Measurements from ENCODE around the gene DAGLA.

DAGLA gene

GRCh38 chr11:61711498-61711897 lies 31.3 kb downstream of the DAGLA start:
- no peak for DNase-seq

- no peak for DNase-seq
Measured at GRCh38 chr11:61712314-61712713, 32.1 kb downstream of the DAGLA start.

GRCh38 chr11:61712846-61713245 lies 32.7 kb downstream of the DAGLA start:
- DNase-seq: no peak

- no peak for DNase-seq
Measured at GRCh38 chr11:61713464-61713863, 33.3 kb downstream of the DAGLA start.

- DNase-seq: no peak
Measured at GRCh38 chr11:61713906-61714305, 33.7 kb downstream of the DAGLA start.

- DNase-seq: no peak
Measured at GRCh38 chr11:61714316-61714715, 34.1 kb downstream of the DAGLA start.

- no peak for DNase-seq
Measured at GRCh38 chr11:61714916-61715315, 34.7 kb downstream of the DAGLA start.

- no peak for DNase-seq
Measured at GRCh38 chr11:61715867-61716266, 35.7 kb downstream of the DAGLA start.

- no peak for DNase-seq
Measured at GRCh38 chr11:61716478-61717285, 36.5 kb downstream of the DAGLA start.

GRCh38 chr11:61717286-61718033 lies 37.3 kb downstream of the DAGLA start:
- no peak for DNase-seq

GRCh38 chr11:61718046-61718531 lies 37.9 kb downstream of the DAGLA start:
- no peak for DNase-seq

- no peak for DNase-seq
Measured at GRCh38 chr11:61718621-61719302, 38.6 kb downstream of the DAGLA start.

- DNase-seq: no peak
Measured at GRCh38 chr11:61719978-61720377, 39.8 kb downstream of the DAGLA start.

GRCh38 chr11:61720597-61720996 lies 40.4 kb downstream of the DAGLA start:
- DNase-seq: no peak

- DNase-seq: no peak
Measured at GRCh38 chr11:61724437-61724836, 44.2 kb downstream of the DAGLA start.

- DNase-seq: no peak
Measured at GRCh38 chr11:61725781-61726231, 45.6 kb downstream of the DAGLA start.

- DNase-seq: no peak
Measured at GRCh38 chr11:61726775-61727174, 46.6 kb downstream of the DAGLA start.

GRCh38 chr11:61727401-61727811 lies 47.2 kb downstream of the DAGLA start:
- DNase-seq: no peak

- DNase-seq: no peak
Measured at GRCh38 chr11:61728066-61728939, 48.1 kb downstream of the DAGLA start.

GRCh38 chr11:61728940-61729219 lies 48.7 kb downstream of the DAGLA start:
- DNase-seq: no peak

GRCh38 chr11:61730240-61730994 lies 50.2 kb downstream of the DAGLA start:
- no peak for DNase-seq

Measured in GOT3 (cell line).